ENCODE data around the gene CSTF3.

Gene CSTF3

GRCh38 chr11:33103836-33104235 is 57.4 kb downstream of the CSTF3 start:
- H3K4me1 ChIP-seq (ENCODE audit: control insufficient read depth in 5 of 5, insufficient read depth in 5 of 5, low read length in 5 of 5): peaks cover 0 to 2% (median 0%) of the 10 kb centered on the region in 5 donors
- no peak overlapping the region for H3K9ac ChIP-seq (ENCODE audit: low read length in 5 of 5)
- no peak overlapping the region for H3K4me3 ChIP-seq (ENCODE audit: low read depth in 1 of 5, low read length in 5 of 5)
- no peaks in the 10 kb centered on the region for H3K27me3 ChIP-seq (ENCODE audit: control insufficient read depth in 5 of 5, insufficient read depth in 4 of 5, low read length in 5 of 5)
- H3K36me3 ChIP-seq (ENCODE audit: control insufficient read depth in 5 of 5, insufficient read depth in 5 of 5, low read length in 5 of 5): peaks cover 29 to 49% (median 38%) of the 10 kb centered on the region in 5 donors
- H3K9me3 ChIP-seq (ENCODE audit: control insufficient read depth in 5 of 5, low read length in 5 of 5): no peaks in the 10 kb centered on the region
- H3K27ac ChIP-seq (ENCODE audit: low read depth, low read length): no peak overlapping the region

- Histone ChIP-seq H3K4me3 (ENCODE audit: low read depth in 1 of 5, low read length in 5 of 5) (no peak overlapping the region), H3K36me3 (ENCODE audit: control insufficient read depth in 5 of 5, insufficient read depth in 5 of 5, low read length in 5 of 5) (peaks cover 19 to 49% (median 33%) of the 10 kb centered on the region in 5 donors), H3K4me1 (ENCODE audit: control insufficient read depth in 5 of 5, insufficient read depth in 5 of 5, low read length in 5 of 5) (no peaks in the 10 kb centered on the region), H3K27me3 (ENCODE audit: control insufficient read depth in 5 of 5, insufficient read depth in 4 of 5, low read length in 5 of 5) (no peaks in the 10 kb centered on the region), H3K27ac (ENCODE audit: low read depth, low read length) (no peak overlapping the region), H3K9ac (ENCODE audit: low read length in 5 of 5) (no peak overlapping the region), H3K9me3 (ENCODE audit: control insufficient read depth in 5 of 5, low read length in 5 of 5) (no peaks in the 10 kb centered on the region)
Measured at GRCh38 chr11:33094157-33094556, 67.1 kb downstream of the CSTF3 start.

GRCh38 chr11:33089776-33090175 is 71.5 kb downstream of the CSTF3 start:
- no peak overlapping the region for H3K4me3 ChIP-seq (ENCODE audit: low read depth in 1 of 5, low read length in 5 of 5)
- H3K9ac ChIP-seq (ENCODE audit: low read length in 5 of 5): no peak overlapping the region
- H3K27ac ChIP-seq (ENCODE audit: low read depth, low read length): no peak overlapping the region
- H3K36me3 ChIP-seq (ENCODE audit: control insufficient read depth in 5 of 5, insufficient read depth in 5 of 5, low read length in 5 of 5): peaks cover 6 to 29% (median 15%) of the 10 kb centered on the region in 5 donors
- H3K9me3 ChIP-seq (ENCODE audit: control insufficient read depth in 5 of 5, low read length in 5 of 5): no peaks in the 10 kb centered on the region
- no peaks in the 10 kb centered on the region for H3K27me3 ChIP-seq (ENCODE audit: control insufficient read depth in 5 of 5, insufficient read depth in 4 of 5, low read length in 5 of 5)
- H3K4me1 ChIP-seq (ENCODE audit: control insufficient read depth in 5 of 5, insufficient read depth in 5 of 5, low read length in 5 of 5): peaks cover 0 to 9% (median 0%) of the 10 kb centered on the region in 5 donors

GRCh38 chr11:33086017-33086416 is 75.3 kb downstream of the CSTF3 start:
- no peaks in the 10 kb centered on the region for H3K9me3 ChIP-seq (ENCODE audit: control insufficient read depth in 5 of 5, low read length in 5 of 5)
- H3K27ac ChIP-seq (ENCODE audit: low read depth, low read length): no peak overlapping the region
- no peaks in the 10 kb centered on the region for H3K27me3 ChIP-seq (ENCODE audit: control insufficient read depth in 5 of 5, insufficient read depth in 4 of 5, low read length in 5 of 5)
- H3K9ac ChIP-seq (ENCODE audit: low read length in 5 of 5): no peak overlapping the region
- H3K36me3 ChIP-seq (ENCODE audit: control insufficient read depth in 5 of 5, insufficient read depth in 5 of 5, low read length in 5 of 5): peaks cover 7 to 54% (median 21%) of the 10 kb centered on the region in 5 donors
- H3K4me1 ChIP-seq (ENCODE audit: control insufficient read depth in 5 of 5, insufficient read depth in 5 of 5, low read length in 5 of 5): peaks cover 0 to 9% (median 0%) of the 10 kb centered on the region in 5 donors
- no peak overlapping the region for H3K4me3 ChIP-seq (ENCODE audit: low read depth in 1 of 5, low read length in 5 of 5)

- no peak overlapping the region for H3K27ac ChIP-seq (ENCODE audit: low read depth, low read length)
- no peaks in the 10 kb centered on the region for H3K9me3 ChIP-seq (ENCODE audit: control insufficient read depth in 5 of 5, low read length in 5 of 5)
- no peak overlapping the region for H3K4me3 ChIP-seq (ENCODE audit: low read depth in 1 of 5, low read length in 5 of 5)
- H3K36me3 ChIP-seq (ENCODE audit: control insufficient read depth in 5 of 5, insufficient read depth in 5 of 5, low read length in 5 of 5): peaks cover 10 to 70% (median 18%) of the 10 kb centered on the region in 5 donors
- peaks cover 0 to 9% (median 0%) of the 10 kb centered on the region in 5 donors for H3K4me1 ChIP-seq (ENCODE audit: control insufficient read depth in 5 of 5, insufficient read depth in 5 of 5, low read length in 5 of 5)
- no peaks in the 10 kb centered on the region for H3K27me3 ChIP-seq (ENCODE audit: control insufficient read depth in 5 of 5, insufficient read depth in 4 of 5, low read length in 5 of 5)
- H3K9ac ChIP-seq (ENCODE audit: low read length in 5 of 5): no peak overlapping the region
Measured at GRCh38 chr11:33083918-33084317, 77.4 kb downstream of the CSTF3 start.

- peaks cover 21 to 85% (median 72%) of the 10 kb centered on the region in 5 donors for H3K36me3 ChIP-seq (ENCODE audit: control insufficient read depth in 5 of 5, insufficient read depth in 5 of 5, low read length in 5 of 5)
- no peaks in the 10 kb centered on the region for H3K4me1 ChIP-seq (ENCODE audit: control insufficient read depth in 5 of 5, insufficient read depth in 5 of 5, low read length in 5 of 5)
- no peak overlapping the region for H3K27ac ChIP-seq (ENCODE audit: low read depth, low read length)
- no peaks in the 10 kb centered on the region for H3K9me3 ChIP-seq (ENCODE audit: control insufficient read depth in 5 of 5, low read length in 5 of 5)
- no peaks in the 10 kb centered on the region for H3K27me3 ChIP-seq (ENCODE audit: control insufficient read depth in 5 of 5, insufficient read depth in 4 of 5, low read length in 5 of 5)
- no peak overlapping the region for H3K4me3 ChIP-seq (ENCODE audit: low read depth in 1 of 5, low read length in 5 of 5)
- H3K9ac ChIP-seq (ENCODE audit: low read length in 5 of 5): no peak overlapping the region
Measured at GRCh38 chr11:33072465-33072864, 88.8 kb downstream of the CSTF3 start.

- no peak overlapping the region for H3K4me3 ChIP-seq (ENCODE audit: low read depth in 1 of 5, low read length in 5 of 5)
- no peaks in the 10 kb centered on the region for H3K9me3 ChIP-seq (ENCODE audit: control insufficient read depth in 5 of 5, low read length in 5 of 5)
- H3K4me1 ChIP-seq (ENCODE audit: control insufficient read depth in 5 of 5, insufficient read depth in 5 of 5, low read length in 5 of 5): peaks cover 0 to 15% (median 10%) of the 10 kb centered on the region in 5 donors
- no peaks in the 10 kb centered on the region for H3K27me3 ChIP-seq (ENCODE audit: control insufficient read depth in 5 of 5, insufficient read depth in 4 of 5, low read length in 5 of 5)
- no peak overlapping the region for H3K27ac ChIP-seq (ENCODE audit: low read depth, low read length)
- no peak overlapping the region for H3K9ac ChIP-seq (ENCODE audit: low read length in 5 of 5)
- peaks cover 17 to 74% (median 62%) of the 10 kb centered on the region in 5 donors for H3K36me3 ChIP-seq (ENCODE audit: control insufficient read depth in 5 of 5, insufficient read depth in 5 of 5, low read length in 5 of 5)
Measured at GRCh38 chr11:33068611-33069340, 92.5 kb downstream of the CSTF3 start.

GRCh38 chr11:33067294-33067693 is 94.0 kb downstream of the CSTF3 start:
- peaks cover 0 to 15% (median 10%) of the 10 kb centered on the region in 5 donors for H3K4me1 ChIP-seq (ENCODE audit: control insufficient read depth in 5 of 5, insufficient read depth in 5 of 5, low read length in 5 of 5)
- no peaks in the 10 kb centered on the region for H3K9me3 ChIP-seq (ENCODE audit: control insufficient read depth in 5 of 5, low read length in 5 of 5)
- no peak overlapping the region for H3K27ac ChIP-seq (ENCODE audit: low read depth, low read length)
- peaks cover 9 to 69% (median 50%) of the 10 kb centered on the region in 5 donors for H3K36me3 ChIP-seq (ENCODE audit: control insufficient read depth in 5 of 5, insufficient read depth in 5 of 5, low read length in 5 of 5)
- H3K4me3 ChIP-seq (ENCODE audit: low read depth in 1 of 5, low read length in 5 of 5): no peak overlapping the region
- H3K9ac ChIP-seq (ENCODE audit: low read length in 5 of 5): no peak overlapping the region
- no peaks in the 10 kb centered on the region for H3K27me3 ChIP-seq (ENCODE audit: control insufficient read depth in 5 of 5, insufficient read depth in 4 of 5, low read length in 5 of 5)

GRCh38 chr11:33065445-33066178 is 95.7 kb downstream of the CSTF3 start:
- H3K36me3 ChIP-seq (ENCODE audit: control insufficient read depth in 5 of 5, insufficient read depth in 5 of 5, low read length in 5 of 5): peaks cover 4 to 66% (median 46%) of the 10 kb centered on the region in 5 donors
- H3K9me3 ChIP-seq (ENCODE audit: control insufficient read depth in 5 of 5, low read length in 5 of 5): no peaks in the 10 kb centered on the region
- H3K4me3 ChIP-seq (ENCODE audit: low read depth in 1 of 5, low read length in 5 of 5): no peak overlapping the region
- H3K9ac ChIP-seq (ENCODE audit: low read length in 5 of 5): no peak overlapping the region
- H3K27me3 ChIP-seq (ENCODE audit: control insufficient read depth in 5 of 5, insufficient read depth in 4 of 5, low read length in 5 of 5): no peaks in the 10 kb centered on the region
- no peak overlapping the region for H3K27ac ChIP-seq (ENCODE audit: low read depth, low read length)
- peaks cover 0 to 15% (median 10%) of the 10 kb centered on the region in 5 donors for H3K4me1 ChIP-seq (ENCODE audit: control insufficient read depth in 5 of 5, insufficient read depth in 5 of 5, low read length in 5 of 5)

GRCh38 chr11:33064866-33065265 is 96.4 kb downstream of the CSTF3 start:
- H3K9ac ChIP-seq (ENCODE audit: low read length in 5 of 5): no peak overlapping the region
- no peak overlapping the region for H3K4me3 ChIP-seq (ENCODE audit: low read depth in 1 of 5, low read length in 5 of 5)
- H3K27me3 ChIP-seq (ENCODE audit: control insufficient read depth in 5 of 5, insufficient read depth in 4 of 5, low read length in 5 of 5): no peaks in the 10 kb centered on the region
- peaks cover 4 to 66% (median 49%) of the 10 kb centered on the region in 5 donors for H3K36me3 ChIP-seq (ENCODE audit: control insufficient read depth in 5 of 5, insufficient read depth in 5 of 5, low read length in 5 of 5)
- no peaks in the 10 kb centered on the region for H3K9me3 ChIP-seq (ENCODE audit: control insufficient read depth in 5 of 5, low read length in 5 of 5)
- no peak overlapping the region for H3K27ac ChIP-seq (ENCODE audit: low read depth, low read length)
- H3K4me1 ChIP-seq (ENCODE audit: control insufficient read depth in 5 of 5, insufficient read depth in 5 of 5, low read length in 5 of 5): peaks cover 0 to 15% (median 10%) of the 10 kb centered on the region in 5 donors

Data from subcutaneous abdominal adipose tissue (tissue), 5 donors.